Measurements from ENCODE around the gene ASPHD2.

The ASPHD2 gene

GRCh38 chr22:26479043-26479791 is 50.2 kb downstream of the ASPHD2 start:
- no peaks in the 10 kb centered on the region for H3K9me3 ChIP-seq (ENCODE audit: low read length)
- peak overlapping the region; percentile 3 for H2AFZ ChIP-seq (ENCODE audit: low read length)
- H3K4me1 ChIP-seq (ENCODE audit: insufficient read depth, low read length, severe bottlenecking) = peaks cover 59% of the 10 kb centered on the region
- peaks cover 8% of the 10 kb centered on the region; the same call in 1 of the 2 replicates for H3F3A ChIP-seq (ENCODE audit: insufficient read depth, low read length)
- peak overlapping the region; percentile 94 for H3K27ac ChIP-seq (ENCODE audit: low read depth, low read length, poor library complexity, severe bottlenecking)
- H3K79me2 ChIP-seq (ENCODE audit: insufficient read depth, low read length) = peaks cover 34% of the 10 kb centered on the region
- H3K4me2 ChIP-seq (ENCODE audit: low read length) = peak overlapping the region; percentile 86
- no peaks in the 10 kb centered on the region for H3K27me3 ChIP-seq (ENCODE audit: insufficient read depth, low read length)
- peak overlapping the region; percentile 88 for H3K4me3 ChIP-seq (ENCODE audit: low read depth, low read length, poor library complexity, severe bottlenecking)
- no peak for TF ChIP-seq EZH2 (IDR thresholded peaks at IDR 0.05; ENCODE audit: borderline replicate concordance, low read length)
- peak; percentile 19; the same call in 1 of the 2 replicates for TF ChIP-seq CTCF (IDR thresholded peaks at IDR 0.05; ENCODE audit: low read length)
- H3K9me2 ChIP-seq (ENCODE audit: low read depth, low read length) = no peaks in the 10 kb centered on the region
- H3K36me3 ChIP-seq (ENCODE audit: insufficient read depth, low read length) = peaks cover 43% of the 10 kb centered on the region; the same call in 1 of the 2 replicates
- H4K20me1 ChIP-seq (ENCODE audit: insufficient read depth, low read length) = no peaks in the 10 kb centered on the region
- peak overlapping the region; percentile 90 for H3K9ac ChIP-seq (ENCODE audit: low read length)

GRCh38 chr22:26479792-26480610 is 50.9 kb downstream of the ASPHD2 start:
- H3K27me3 ChIP-seq (ENCODE audit: insufficient read depth, low read length) = no peaks in the 10 kb centered on the region
- H3K4me2 ChIP-seq (ENCODE audit: low read length) = peak overlapping the region; percentile 86
- peak overlapping the region; percentile 94 for H3K27ac ChIP-seq (ENCODE audit: low read depth, low read length, poor library complexity, severe bottlenecking)
- peaks cover 65% of the 10 kb centered on the region for H3K4me1 ChIP-seq (ENCODE audit: insufficient read depth, low read length, severe bottlenecking)
- H2AFZ ChIP-seq (ENCODE audit: low read length) = peak overlapping the region; percentile 3; the same call in 1 of the 2 replicates
- H3K79me2 ChIP-seq (ENCODE audit: insufficient read depth, low read length) = peaks cover 42% of the 10 kb centered on the region
- H3K9ac ChIP-seq (ENCODE audit: low read length) = peak overlapping the region; percentile 90
- TF ChIP-seq EZH2 (IDR thresholded peaks at IDR 0.05; ENCODE audit: borderline replicate concordance, low read length) (no peak), CTCF (IDR thresholded peaks at IDR 0.05; ENCODE audit: low read length) (no peak)
- peaks cover 8% of the 10 kb centered on the region; the same call in 1 of the 2 replicates for H3F3A ChIP-seq (ENCODE audit: insufficient read depth, low read length)
- H3K36me3 ChIP-seq (ENCODE audit: insufficient read depth, low read length) = peaks cover 37% of the 10 kb centered on the region; the same call in 1 of the 2 replicates
- H3K9me2 ChIP-seq (ENCODE audit: low read depth, low read length) = no peaks in the 10 kb centered on the region
- no peaks in the 10 kb centered on the region for H4K20me1 ChIP-seq (ENCODE audit: insufficient read depth, low read length)
- H3K4me3 ChIP-seq (ENCODE audit: low read depth, low read length, poor library complexity, severe bottlenecking) = peak overlapping the region; percentile 88
- H3K9me3 ChIP-seq (ENCODE audit: low read length) = no peaks in the 10 kb centered on the region

- Histone ChIP-seq H3K36me3 (ENCODE audit: insufficient read depth, low read length) (peaks cover 34% of the 10 kb centered on the region; the same call in 1 of the 2 replicates), H2AFZ (ENCODE audit: low read length) (no peak overlapping the region), H3K9me2 (ENCODE audit: low read depth, low read length) (no peaks in the 10 kb centered on the region), H3K4me3 (ENCODE audit: low read depth, low read length, poor library complexity, severe bottlenecking) (peak overlapping the region; percentile 88), H3K27ac (ENCODE audit: low read depth, low read length, poor library complexity, severe bottlenecking) (peak overlapping the region; percentile 94), H3K4me1 (ENCODE audit: insufficient read depth, low read length, severe bottlenecking) (peaks cover 71% of the 10 kb centered on the region), H3K79me2 (ENCODE audit: insufficient read depth, low read length) (peaks cover 47% of the 10 kb centered on the region), H3F3A (ENCODE audit: insufficient read depth, low read length) (peaks cover 8% of the 10 kb centered on the region; the same call in 1 of the 2 replicates), H3K27me3 (ENCODE audit: insufficient read depth, low read length) (no peaks in the 10 kb centered on the region), H4K20me1 (ENCODE audit: insufficient read depth, low read length) (no peaks in the 10 kb centered on the region), H3K9ac (ENCODE audit: low read length) (peak overlapping the region; percentile 90), H3K4me2 (ENCODE audit: low read length) (peak overlapping the region; percentile 86), H3K9me3 (ENCODE audit: low read length) (no peaks in the 10 kb centered on the region)
- TF ChIP-seq EZH2 (IDR thresholded peaks at IDR 0.05; ENCODE audit: borderline replicate concordance, low read length) = no peak
- TF ChIP-seq CTCF (IDR thresholded peaks at IDR 0.05; ENCODE audit: low read length) = no peak
Observed at GRCh38 chr22:26480611-26480932, 51.5 kb downstream of the ASPHD2 start.

Measured in OCI-LY1 (cell line).